Prostate gland (tissue), 2 donors: ENCODE measurements around the gene EDEM1. TPM values are rescaled to one million over a fixed set of nuclear protein-coding genes. Genes with fewer than 3 reads are reported as not detected.
"Not testable (repeated sequence)": the region's sequence is repeated elsewhere in the genome, so short reads cannot be mapped to it uniquely, and the experiment has no call there.

Source experiments
- DNase-seq: peaks from one replicate; pipeline ENCODE4 v3.0.0-alpha.2; 2019; ENCODE audit warnings: low spot score
- H3K27ac ChIP-seq, 2 donors: fragments of 200-600 bp; sonication (generic); 2 replicates each; pipeline ENCODE4 v1.5.1; 2017 to 2019
- H3K27me3 ChIP-seq: fragments of 200-600 bp; sonication (generic); replicated peaks from 2 replicates; pipeline ENCODE4 v1.5.1; 2019; ENCODE audit not compliant: insufficient read depth
- H3K36me3 ChIP-seq, 2 donors: fragments of 200-600 bp; sonication (generic); 1 replicate in 1 of 2; 2 replicates in 1 of 2; pipeline versions ENCODE4 v1.5.1 to v1.8.1; 2017 to 2019
- H3K4me1 ChIP-seq: fragments of 200-600 bp; sonication (generic); replicated peaks from 2 replicates; pipeline ENCODE4 v1.5.1; 2019
- H3K4me3 ChIP-seq, 2 donors: fragments of 200-600 bp; sonication (generic); 2 replicates each; pipeline ENCODE4 v1.5.1; 2017 to 2019
- H3K9me3 ChIP-seq: fragments of 200-600 bp; sonication (generic); 2 replicates; pipeline ENCODE4 v1.5.1; 2017
- POLR2A ChIP-seq: fragments of 450-650 bp; IDR thresholded peaks from one replicate; pipeline ENCODE4 v1.6.1; 2016; ENCODE audit warnings: antibody characterized with exemption, mild to moderate bottlenecking
- POLR2AphosphoS5 ChIP-seq: sonication (generic); formaldehyde crosslinking; IDR thresholded peaks from one replicate; pipeline ENCODE4 v1.6.1; 2017; ENCODE audit warnings: antibody characterized with exemption
- WGBS: methylation state at CpG from one replicate; pipeline ENCODE4 v1.1.5; 2018; 5-methylcytosine and 5-hydroxymethylcytosine counted together
- intact Hi-C: fragments of 100-400 bp; cut with DNase I; formaldehyde crosslinking; loops from one replicate; pipeline ENCODE4 v1.14.2; 2022
- total RNA-seq, 2 donors: library from RNA; depleted of rRNA; stranded (reverse); fragments of >200 nt; gene quantifications; one replicate each; pipeline ENCODE4 v1.1.0, GENCODE V29; 2016
- TF ChIP-seq, protein P1 (sequence below), 4 experiments: fragments of 200-600 bp in 2 of 4; fragments of 450-650 bp in 2 of 4; sonication (generic) in 2 of 4; IDR thresholded peaks; 1 replicate in 3 of 4; 2 replicates in 1 of 4; pipeline ENCODE4 v1.5.1; 2016 to 2019; ENCODE audit warnings: antibody characterized with exemption in 4 of 4, mild to moderate bottlenecking in 2 of 4, moderate library complexity in 2 of 4

EDEM1 gene
- total RNA-seq, 2 donors from 2014 or later = 40.5 to 63.1 TPM

DNA sequence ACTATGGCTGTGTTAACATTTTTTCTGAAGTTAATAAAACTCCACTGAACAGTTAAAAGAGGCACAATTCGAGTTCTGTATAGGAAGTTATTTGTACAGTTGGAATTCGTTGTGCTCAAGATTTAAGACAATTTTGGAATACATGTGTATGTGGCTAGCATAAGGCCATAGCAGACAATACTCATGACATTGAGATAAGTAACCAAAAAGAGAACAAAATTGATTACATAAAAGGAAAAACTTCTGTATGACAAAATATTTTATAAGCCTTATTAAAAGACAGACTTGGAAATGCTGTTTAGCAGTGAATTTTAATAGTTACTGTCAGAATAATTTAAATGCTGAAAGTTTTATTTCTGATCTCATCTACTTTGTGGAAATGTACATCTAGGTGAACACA lies 17.7 kb upstream of the EDEM1 start:
- no peak overlapping the region for H3K4me3 ChIP-seq
- H3K27me3 ChIP-seq = no peaks in the 10 kb centered on the region
- no peaks in the 10 kb centered on the region for H3K4me1 ChIP-seq
- no peak for DNase-seq
- intact Hi-C loops = no loop called here
- no peak for TF ChIP-seq POLR2AphosphoS5
- TF ChIP-seq, protein P1, sequence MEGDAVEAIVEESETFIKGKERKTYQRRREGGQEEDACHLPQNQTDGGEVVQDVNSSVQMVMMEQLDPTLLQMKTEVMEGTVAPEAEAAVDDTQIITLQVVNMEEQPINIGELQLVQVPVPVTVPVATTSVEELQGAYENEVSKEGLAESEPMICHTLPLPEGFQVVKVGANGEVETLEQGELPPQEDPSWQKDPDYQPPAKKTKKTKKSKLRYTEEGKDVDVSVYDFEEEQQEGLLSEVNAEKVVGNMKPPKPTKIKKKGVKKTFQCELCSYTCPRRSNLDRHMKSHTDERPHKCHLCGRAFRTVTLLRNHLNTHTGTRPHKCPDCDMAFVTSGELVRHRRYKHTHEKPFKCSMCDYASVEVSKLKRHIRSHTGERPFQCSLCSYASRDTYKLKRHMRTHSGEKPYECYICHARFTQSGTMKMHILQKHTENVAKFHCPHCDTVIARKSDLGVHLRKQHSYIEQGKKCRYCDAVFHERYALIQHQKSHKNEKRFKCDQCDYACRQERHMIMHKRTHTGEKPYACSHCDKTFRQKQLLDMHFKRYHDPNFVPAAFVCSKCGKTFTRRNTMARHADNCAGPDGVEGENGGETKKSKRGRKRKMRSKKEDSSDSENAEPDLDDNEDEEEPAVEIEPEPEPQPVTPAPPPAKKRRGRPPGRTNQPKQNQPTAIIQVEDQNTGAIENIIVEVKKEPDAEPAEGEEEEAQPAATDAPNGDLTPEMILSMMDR (IDR thresholded peaks at IDR 0.05) = no peak
- TF ChIP-seq POLR2A = no peak
- H3K36me3 ChIP-seq = peaks cover 0 to under 1% of the 10 kb centered on the region in 2 donors
- WGBS = 48% methylated on average over 2 of the region's 2 CpGs
- no peak overlapping the region for H3K27ac ChIP-seq
- H3K9me3 ChIP-seq = no peaks in the 10 kb centered on the region

DNA sequence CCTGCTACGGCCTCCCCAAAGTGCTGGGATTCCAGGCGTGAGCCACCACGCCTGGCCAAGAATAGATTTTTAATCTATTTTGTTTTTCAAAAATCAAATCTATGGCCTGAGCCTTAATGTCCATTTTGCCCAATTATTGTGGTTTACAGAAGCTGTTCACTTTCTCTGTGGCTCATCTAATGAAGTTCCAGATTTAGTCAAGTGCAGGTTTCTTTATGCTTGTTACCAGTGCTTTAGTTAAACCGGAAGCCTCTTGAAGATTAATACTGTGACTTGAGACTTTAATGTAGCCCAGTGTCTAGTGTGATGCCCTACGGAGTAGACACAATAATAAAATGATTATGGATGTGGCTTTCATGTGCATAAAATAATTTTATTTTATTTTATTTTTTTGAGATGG lies 16.5 kb upstream of the EDEM1 start:
- TF ChIP-seq POLR2A = no peak
- TF ChIP-seq, protein P1 (IDR thresholded peaks at IDR 0.05) = no peak
- TF ChIP-seq POLR2AphosphoS5 = no peak
- intact Hi-C loops = no loop called here

DNA sequence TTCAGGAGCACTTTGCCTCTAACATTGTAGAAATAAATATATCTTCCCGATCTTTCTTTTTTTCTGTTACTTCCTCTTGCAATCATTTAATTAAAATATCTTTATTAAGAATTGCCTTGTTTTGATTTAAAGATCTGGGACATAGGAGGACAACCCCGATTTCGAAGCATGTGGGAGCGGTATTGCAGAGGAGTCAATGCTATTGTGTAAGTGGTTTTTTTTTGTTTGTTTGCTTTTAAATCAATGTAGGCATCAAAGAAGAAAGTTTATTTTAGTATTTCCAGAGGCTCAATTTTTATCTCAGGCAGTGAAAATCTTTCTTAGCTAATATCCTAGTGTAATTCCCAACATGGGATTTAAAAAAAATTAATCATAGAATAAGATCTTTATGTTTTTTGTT lies 15.5 kb upstream of the EDEM1 start:
- Histone ChIP-seq H3K27ac (no peak overlapping the region), H3K4me3 (no peak overlapping the region), H3K36me3 (peaks cover 0 to 2% of the 10 kb centered on the region in 2 donors), H3K4me1 (no peaks in the 10 kb centered on the region), H3K27me3 (no peaks in the 10 kb centered on the region), H3K9me3 (no peaks in the 10 kb centered on the region)
- DNase-seq = no peak
- TF ChIP-seq POLR2AphosphoS5 = no peak
- WGBS = 98% methylated on average over 4 of the region's 4 CpGs
- intact Hi-C loops = no loop called here

More for the DNA sequence above, 16.5 kb upstream of the EDEM1 start:
- Histone ChIP-seq H3K27me3 (no peaks in the 10 kb centered on the region), H3K4me1 (no peaks in the 10 kb centered on the region), H3K36me3 (peaks cover 0 to 2% of the 10 kb centered on the region in 2 donors), H3K4me3 (no peak overlapping the region), H3K9me3 (no peaks in the 10 kb centered on the region), H3K27ac (no peak overlapping the region)
- WGBS = 87% methylated on average over 5 of the region's 5 CpGs
- DNase-seq = no peak

DNA sequence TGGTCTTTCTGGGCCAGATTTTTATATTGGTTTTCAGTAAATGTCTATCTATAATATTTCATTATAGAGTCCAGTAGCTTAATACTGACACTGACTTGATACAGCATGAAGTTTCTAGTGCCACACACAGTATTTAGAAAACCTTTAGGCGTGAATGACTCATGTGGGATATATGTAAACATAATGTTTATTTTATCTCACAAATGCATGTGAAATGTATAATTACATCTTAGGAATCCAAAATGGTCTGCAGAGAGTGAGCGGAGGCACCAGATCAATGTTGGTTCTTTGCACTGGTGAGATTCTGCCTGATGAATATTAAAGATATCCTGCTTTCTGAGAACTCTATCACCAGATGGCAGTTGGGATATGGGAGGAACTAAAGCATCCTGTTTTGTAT lies 8.5 kb upstream of the EDEM1 start:
- H3K9me3 ChIP-seq, H3K36me3 ChIP-seq, H3K27ac ChIP-seq, DNase-seq, H3K4me3 ChIP-seq, intact Hi-C loops, H3K4me1 ChIP-seq, H3K27me3 ChIP-seq: not testable (repeated sequence)
- 92% methylated on average over 2 of the region's 2 CpGs for WGBS

DNA sequence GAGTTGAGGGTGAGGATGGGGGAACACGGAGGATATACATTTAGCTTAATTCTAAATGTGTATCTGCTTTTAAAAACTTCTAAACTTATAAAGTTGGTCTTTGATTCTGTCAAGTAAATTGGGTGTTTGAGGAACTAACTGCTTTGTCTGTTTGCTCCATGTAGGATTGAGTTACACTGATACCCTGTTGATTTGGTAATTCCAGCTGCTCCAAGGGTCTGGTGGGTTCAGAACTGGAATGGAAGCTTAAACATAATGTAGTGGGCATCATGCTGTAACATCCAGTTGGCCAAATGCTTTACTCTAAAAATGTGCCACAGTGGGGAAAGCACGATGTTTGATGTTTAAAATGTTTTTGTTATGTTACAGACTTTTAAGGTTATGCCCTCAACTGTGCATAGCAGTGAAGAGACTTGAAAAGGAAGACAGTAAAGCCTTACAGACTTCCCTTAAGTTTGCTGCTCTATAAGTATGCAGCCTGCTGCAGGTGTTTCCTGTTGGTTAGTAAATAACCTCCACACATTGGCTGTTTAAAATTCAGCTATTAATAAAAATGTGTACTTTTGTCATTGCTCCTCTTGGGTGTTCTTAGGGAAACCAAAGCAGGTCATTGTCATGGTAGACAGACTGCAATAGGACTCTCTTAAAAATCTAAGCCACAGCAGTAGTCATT lies 5.9 kb upstream of the EDEM1 start:
- no peak overlapping the region for H3K4me3 ChIP-seq
- no peaks in the 10 kb centered on the region for H3K4me1 ChIP-seq
- no peak overlapping the region for H3K27ac ChIP-seq
- no peak for DNase-seq
- no peaks in the 10 kb centered on the region for H3K9me3 ChIP-seq
- TF ChIP-seq POLR2AphosphoS5 (no peak), POLR2A (no peak)
- TF ChIP-seq, protein P1 (IDR thresholded peaks at IDR 0.05) = no peak
- no peaks in the 10 kb centered on the region for H3K27me3 ChIP-seq
- intact Hi-C loops = no loop called here
- no peaks in the 10 kb centered on the region for H3K36me3 ChIP-seq
- WGBS = 87% methylated on average over 2 of the region's 2 CpGs

DNA sequence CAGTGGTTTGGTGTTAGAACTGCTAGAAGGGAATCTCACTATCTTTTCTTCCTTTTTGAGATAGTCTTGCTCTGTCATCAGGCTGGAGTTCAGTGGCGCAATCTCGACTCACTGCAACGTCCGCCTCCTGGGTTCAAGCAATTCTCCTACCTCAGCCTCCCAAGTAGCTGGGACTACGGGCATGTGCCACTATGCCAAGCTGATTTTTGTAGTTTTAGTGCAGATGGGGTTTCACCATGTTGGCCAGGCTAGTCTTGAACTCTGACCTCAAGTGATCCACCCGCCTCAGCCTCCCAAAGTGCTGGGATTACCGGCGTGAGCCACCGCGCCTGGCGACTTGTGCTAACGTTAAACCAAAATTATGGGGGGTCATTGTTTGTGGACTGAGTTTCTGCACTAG lies 3.8 kb upstream of the EDEM1 start:
- H3K9me3 ChIP-seq, H3K4me3 ChIP-seq, H3K36me3 ChIP-seq, DNase-seq, intact Hi-C loops, H3K4me1 ChIP-seq, H3K27me3 ChIP-seq, H3K27ac ChIP-seq: not testable (repeated sequence)
- WGBS = 97% methylated on average over 12 of the region's 12 CpGs
